ENCODE measurements around the gene PAGE4.

The PAGE4 gene

GRCh38 chrX:49829016-49829415, at the start of gene PAGE4:
Gene PAGE4 (plus strand): TSS chrX:49829303. CDS start chrX:49830429, 1,126 bp downstream.
- DNase-seq, result no peak

GRCh38 chrX:49784747-49785280, 44.3 kb upstream of the PAGE4 start:
- DNase-seq, result no peak

- no peak for DNase-seq
Observed at GRCh38 chrX:49792376-49792775, 36.7 kb upstream of the PAGE4 start.

GRCh38 chrX:49793686-49794085, 35.4 kb upstream of the PAGE4 start:
- DNase-seq, result no peak

- DNase-seq, result no peak
Observed at GRCh38 chrX:49799828-49800227, 29.3 kb upstream of the PAGE4 start.

GRCh38 chrX:49809891-49810632, 19.0 kb upstream of the PAGE4 start:
- DNase-seq, result peak in 1 of 3 experiments; percentile 32

- no peak for DNase-seq
Observed at GRCh38 chrX:49812177-49812576, 16.9 kb upstream of the PAGE4 start.

GRCh38 chrX:49816435-49816834, 12.7 kb upstream of the PAGE4 start:
- DNase-seq, result no peak

GRCh38 chrX:49838374-49838773, 9.3 kb downstream of the PAGE4 start:
- peak in 2 of 3 experiments; percentile 33 to 72 for DNase-seq

- DNase-seq, result peak; percentile 38 to 96 (median 88)
Observed at GRCh38 chrX:49840679-49841078, 11.6 kb downstream of the PAGE4 start.

- no peak for DNase-seq
Observed at GRCh38 chrX:49842621-49843020, 13.5 kb downstream of the PAGE4 start.

- DNase-seq, result peak; percentile 43 to 97 (median 81)
Observed at GRCh38 chrX:49844611-49845010, 15.5 kb downstream of the PAGE4 start.

- DNase-seq, result no peak
Observed at GRCh38 chrX:49845701-49846403, 16.7 kb downstream of the PAGE4 start.

- no peak for DNase-seq
Observed at GRCh38 chrX:49846522-49846921, 17.4 kb downstream of the PAGE4 start.

- DNase-seq, result no peak
Observed at GRCh38 chrX:49848275-49848674, 19.2 kb downstream of the PAGE4 start.

GRCh38 chrX:49850028-49850427, 20.9 kb downstream of the PAGE4 start:
- no peak for DNase-seq

GRCh38 chrX:49853661-49854060, 24.6 kb downstream of the PAGE4 start:
- peak in 1 of 3 experiments; percentile 6 for DNase-seq

GRCh38 chrX:49856819-49857218, 27.7 kb downstream of the PAGE4 start:
- no peak for DNase-seq

GRCh38 chrX:49858341-49858740, 29.2 kb downstream of the PAGE4 start:
- no peak for DNase-seq

- DNase-seq, result no peak
Observed at GRCh38 chrX:49859491-49859890, 30.4 kb downstream of the PAGE4 start.

GRCh38 chrX:49860867-49861535, 31.9 kb downstream of the PAGE4 start:
- no peak for DNase-seq

GRCh38 chrX:49862093-49862492, 33.0 kb downstream of the PAGE4 start:
- DNase-seq, result no peak

- no peak for DNase-seq
Observed at GRCh38 chrX:49868739-49869138, 39.6 kb downstream of the PAGE4 start.
